Spinal cord (tissue), 10 donors: Measurements from ENCODE around the gene DNASE2. TPM values are rescaled to one million over a fixed set of nuclear protein-coding genes. Genes with fewer than 3 reads are reported as not detected.
"Not testable (repeated sequence)": the region's sequence is repeated elsewhere in the genome, so short reads cannot be mapped to it uniquely, and the experiment has no call there.

ENCODE experiments used
- DNase-seq, 6 donors: peaks; one replicate each; pipeline versions ENCODE4 v3.0.0 to v3.0.0-alpha.2; 2013 to 2015; ENCODE audit warnings: low spot score in 6 of 6, low read depth in 4 of 6
- H3K27ac ChIP-seq: one replicate; pipeline ENCODE4 v1.5.1; 2013; ENCODE audit warnings: low read depth, low read length, control low read depth
- H3K27me3 ChIP-seq: one replicate; pipeline ENCODE4 v1.6.1; 2013; ENCODE audit warnings: low read length; ENCODE audit not compliant: control insufficient read depth, insufficient read depth
- H3K36me3 ChIP-seq: one replicate; pipeline ENCODE4 v1.6.1; 2013; ENCODE audit warnings: low read length; ENCODE audit not compliant: control insufficient read depth, insufficient read depth
- H3K4me1 ChIP-seq: one replicate; pipeline ENCODE4 v1.6.1; 2013; ENCODE audit warnings: low read length; ENCODE audit not compliant: control insufficient read depth, insufficient read depth
- H3K4me3 ChIP-seq: one replicate; pipeline ENCODE4 v1.5.1; 2013; ENCODE audit warnings: low read depth, low read length, control low read depth
- H3K9me3 ChIP-seq: one replicate; pipeline ENCODE4 v1.6.1; 2013; ENCODE audit warnings: low read length; ENCODE audit not compliant: control insufficient read depth, insufficient read depth
- WGBS: methylation state at CpG from one replicate; pipeline ENCODE4 v1.1.5; 2013; ENCODE audit warnings: missing lambda C conversion rate; ENCODE audit not compliant: insufficient coverage; 5-methylcytosine and 5-hydroxymethylcytosine counted together
- long read RNA-seq, 4 donors: transcript quantifications; one replicate each; lab custom pipeline, GENCODE V29; 2026
- polyA plus RNA-seq, 2 donors: library from polyadenylated mRNA; unstranded; fragments of 120-200 nt; gene quantifications; one replicate each; pipeline ENCODE4 v1.2.1, GENCODE V29; 2013; ENCODE audit not compliant: insufficient read length in 2 of 2
- total RNA-seq, 2 donors: library from RNA; depleted of rRNA in 1 of 2; stranded (reverse); fragments of 120-200 nt in 1 of 2; fragments of >200 nt in 1 of 2; gene quantifications; one replicate each; pipeline versions ENCODE4 v1.2.3 to v1.2.4, GENCODE V29; 2013 to 2014
- donor health status: healthy.

Gene DNASE2
- total RNA-seq (10 to 100 TPM; 11.7 to 19.7 TPM), polyA plus RNA-seq (10 to 100 TPM; 23.6 TPM)
- long read RNA-seq, donor 1, transcript DNASE2-201 (6 exons, 1,955 nt): major isoform, 8 of 9 reads
- long read RNA-seq, donor 1, partial matches to known transcripts: 0 of 9 reads
- long read RNA-seq, donor 1, other reads (novel, unspliced or antisense): 0 of 9 reads
- long read RNA-seq, donor 2, transcript DNASE2-201 (6 exons, 1,955 nt): major isoform, 10 of 12 reads
- long read RNA-seq, donor 2, partial matches to known transcripts: 0 of 12 reads
- long read RNA-seq, donor 2, other reads (novel, unspliced or antisense): 0 of 12 reads
- long read RNA-seq, donor 3, transcript DNASE2-201 (6 exons, 1,955 nt): major isoform, 5 of 6 reads
- long read RNA-seq, donor 3, partial matches to known transcripts: 0 of 6 reads
- long read RNA-seq, donor 3, other reads (novel, unspliced or antisense): 0 of 6 reads
- long read RNA-seq, donor 4, transcript DNASE2-201 (6 exons, 1,955 nt): major isoform, 10 of 11 reads
- long read RNA-seq, donor 4, partial matches to known transcripts: 0 of 11 reads
- long read RNA-seq, donor 4, other reads (novel, unspliced or antisense): 0 of 11 reads

GRCh38 chr19:12881172-12881808 lies at the start of gene DNASE2:
TSS of gene DNASE2 (minus strand) at chr19:12881449. CDS start at chr19:12881375, 74 bp downstream.
- 0% methylated on average over 36 of the region's 38 CpGs for WGBS
- Histone ChIP-seq H3K27ac (peak within 1 kb of the TSS; percentile 96), H3K36me3 (peaks cover 9% of the 10 kb centered on the region), H3K4me3 (peak within 1 kb of the TSS; percentile 90), H3K27me3 (peaks cover 33% of the 10 kb centered on the region), H3K4me1 (peaks cover 40% of the 10 kb centered on the region), H3K9me3 (no peaks in the 10 kb centered on the region)
- peak in 5 of 6 donors; percentile 61 to 95 (median 73) for DNase-seq

GRCh38 chr19:12930002-12930645 lies 48.9 kb upstream of the DNASE2 start:
- WGBS: 94% methylated on average over 12 of the region's 19 CpGs
- Histone ChIP-seq H3K27ac (no peak overlapping the region), H3K27me3 (no peaks in the 10 kb centered on the region), H3K36me3 (peaks cover 62% of the 10 kb centered on the region), H3K4me1 (peaks cover 16% of the 10 kb centered on the region), H3K9me3 (no peaks in the 10 kb centered on the region), H3K4me3 (no peak overlapping the region)
- no peak for DNase-seq

- 96% methylated on average over 18 of the region's 29 CpGs for WGBS
- no peaks in the 10 kb centered on the region for H3K27me3 ChIP-seq
- no peak overlapping the region for H3K27ac ChIP-seq
- no peaks in the 10 kb centered on the region for H3K9me3 ChIP-seq
- no peak overlapping the region for H3K4me3 ChIP-seq
- H3K36me3 ChIP-seq: peaks cover 77% of the 10 kb centered on the region
- H3K4me1 ChIP-seq: no peaks in the 10 kb centered on the region
- no peak for DNase-seq
Measured at GRCh38 chr19:12924621-12925310, 43.5 kb upstream of the DNASE2 start.

- no peak for DNase-seq
- H3K4me1 ChIP-seq: peaks cover 13% of the 10 kb centered on the region
- no peak overlapping the region for H3K27ac ChIP-seq
- no peaks in the 10 kb centered on the region for H3K27me3 ChIP-seq
- peaks cover 59% of the 10 kb centered on the region for H3K36me3 ChIP-seq
- no peaks in the 10 kb centered on the region for H3K9me3 ChIP-seq
- H3K4me3 ChIP-seq: no peak overlapping the region
- 100% methylated on average over 2 of the region's 4 CpGs for WGBS
Measured at GRCh38 chr19:12922959-12923358, 41.7 kb upstream of the DNASE2 start.

- no peak for DNase-seq
- H3K27ac ChIP-seq: no peak overlapping the region
- H3K4me1 ChIP-seq: peaks cover 13% of the 10 kb centered on the region
- H3K27me3 ChIP-seq: no peaks in the 10 kb centered on the region
- no peaks in the 10 kb centered on the region for H3K9me3 ChIP-seq
- H3K4me3 ChIP-seq: no peak overlapping the region
- peaks cover 40% of the 10 kb centered on the region for H3K36me3 ChIP-seq
- WGBS: 71% methylated on average over 3 of the region's 3 CpGs
Measured at GRCh38 chr19:12921047-12921446, 39.8 kb upstream of the DNASE2 start.

- no peak for DNase-seq
Measured at GRCh38 chr19:12918253-12918652, 37.0 kb upstream of the DNASE2 start.

GRCh38 chr19:12915860-12916259 lies 34.6 kb upstream of the DNASE2 start:
- WGBS: 91% methylated on average over 3 of the region's 4 CpGs

More at GRCh38 chr19:12918253-12918652, 37.0 kb upstream of the DNASE2 start:
- no peaks in the 10 kb centered on the region for H3K27me3 ChIP-seq
- H3K36me3 ChIP-seq: peaks cover 15% of the 10 kb centered on the region
- H3K4me1 ChIP-seq: peaks cover 25% of the 10 kb centered on the region
- 98% methylated on average over 10 of the region's 14 CpGs for WGBS
- H3K27ac ChIP-seq: no peak overlapping the region
- no peaks in the 10 kb centered on the region for H3K9me3 ChIP-seq
- no peak overlapping the region for H3K4me3 ChIP-seq

GRCh38 chr19:12913851-12914690 lies 32.8 kb upstream of the DNASE2 start:
- no peaks in the 10 kb centered on the region for H3K27me3 ChIP-seq
- peak overlapping the region; percentile 94 for H3K27ac ChIP-seq
- H3K9me3 ChIP-seq: no peaks in the 10 kb centered on the region
- H3K4me3 ChIP-seq: no peak overlapping the region
- H3K4me1 ChIP-seq: peaks cover 38% of the 10 kb centered on the region
- peak in 3 of 6 donors; percentile 7 to 62 (median 49) for DNase-seq
- no peaks in the 10 kb centered on the region for H3K36me3 ChIP-seq
- WGBS: 35% methylated on average over 8 of the region's 12 CpGs

More at GRCh38 chr19:12915860-12916259, 34.6 kb upstream of the DNASE2 start:
- not testable (repeated sequence) for DNase-seq, H3K36me3 ChIP-seq, H3K27me3 ChIP-seq, H3K4me3 ChIP-seq, H3K9me3 ChIP-seq, H3K27ac ChIP-seq
- peaks cover 45% of the 10 kb centered on the region for H3K4me1 ChIP-seq
